ENCODE data around the gene PRKG1. TPM values are rescaled to one million over a fixed set of nuclear protein-coding genes. Genes with fewer than 3 reads are reported as not detected.

Gene PRKG1
- total and polyA plus RNA-seq, 2 donors (not counting 1 experiment from before 2014, with no cell fraction given) = 45.8 to 71.8 TPM

- Histone ChIP-seq H4K20me1 (ENCODE audit: control insufficient read depth, extremely low read depth, insufficient read depth, low read length) (no peaks in the 10 kb centered on the region), H3K79me2 (ENCODE audit: control insufficient read depth, insufficient read depth, low read length) (no peaks in the 10 kb centered on the region), H2AFZ (ENCODE audit: low read length) (no peak overlapping the region), H3K27ac (ENCODE audit: insufficient read depth, low read length) (peak overlapping the region; percentile 54), H3K9ac (ENCODE audit: insufficient read depth, low read length) (no peak overlapping the region), H3K9me3 (ENCODE audit: control insufficient read depth, insufficient read depth, low read depth, low read length) (no peaks in the 10 kb centered on the region), H3K4me1 (ENCODE audit: control insufficient read depth, extremely low read depth, insufficient read depth, low read length) (peaks cover 17% of the 10 kb centered on the region), H3K4me3 (replicated peaks in 1 of 4; ENCODE audit: control extremely low read depth in 1 of 4, insufficient read depth in 1 of 4, low read depth in 3 of 4, low read length in 4 of 4) (peak overlapping the region in 2 of 4 experiments; percentile 27 to 36), H3K4me2 (ENCODE audit: extremely low read depth, insufficient read depth, low read length) (peak overlapping the region; percentile 59), H3K27me3 (ENCODE audit: control insufficient read depth, insufficient read depth, low read length) (no peaks in the 10 kb centered on the region), H3K36me3 (ENCODE audit: control insufficient read depth, insufficient read depth, low read length) (no peaks in the 10 kb centered on the region)
- TF ChIP-seq EZH2 (IDR thresholded peaks at IDR 0.05; ENCODE audit: low read length, missing control alignments) = no peak
- DNase-seq (ENCODE audit: low read depth in 2 of 2) = peak in 1 of 2 donors; percentile 98
Observed at GRCh38 chr10:52027055-52027705, 952.9 kb downstream of the PRKG1 start.

- no peak overlapping the region for H2AFZ ChIP-seq (ENCODE audit: low read length)
- H3K4me3 ChIP-seq (replicated peaks in 1 of 4; ENCODE audit: control extremely low read depth in 1 of 4, insufficient read depth in 1 of 4, low read depth in 3 of 4, low read length in 4 of 4) = no peak overlapping the region
- no peaks in the 10 kb centered on the region for H3K27me3 ChIP-seq (ENCODE audit: control insufficient read depth, insufficient read depth, low read length)
- peaks cover 17% of the 10 kb centered on the region for H3K4me1 ChIP-seq (ENCODE audit: control insufficient read depth, extremely low read depth, insufficient read depth, low read length)
- no peaks in the 10 kb centered on the region for H3K36me3 ChIP-seq (ENCODE audit: control insufficient read depth, insufficient read depth, low read length)
- TF ChIP-seq EZH2 (IDR thresholded peaks at IDR 0.05; ENCODE audit: low read length, missing control alignments) (no peak), CTCF (conservative IDR thresholded peaks at IDR 0.05 in 1 of 2, IDR thresholded peaks at IDR 0.05 in 1 of 2; ENCODE audit: low read depth in 1 of 2, low read length in 2 of 2) (no peak)
- no peaks in the 10 kb centered on the region for H4K20me1 ChIP-seq (ENCODE audit: control insufficient read depth, extremely low read depth, insufficient read depth, low read length)
- H3K9me3 ChIP-seq (ENCODE audit: control insufficient read depth, insufficient read depth, low read depth, low read length) = no peaks in the 10 kb centered on the region
- H3K9ac ChIP-seq (ENCODE audit: insufficient read depth, low read length) = no peak overlapping the region
- no peak overlapping the region for H3K27ac ChIP-seq (ENCODE audit: insufficient read depth, low read length)
- H3K4me2 ChIP-seq (ENCODE audit: extremely low read depth, insufficient read depth, low read length) = no peak overlapping the region
- no peak for DNase-seq (ENCODE audit: low read depth in 2 of 2)
- H3K79me2 ChIP-seq (ENCODE audit: control insufficient read depth, insufficient read depth, low read length) = no peaks in the 10 kb centered on the region
Observed at GRCh38 chr10:52028523-52028858, 954.2 kb downstream of the PRKG1 start.

- no peaks in the 10 kb centered on the region for H3K27me3 ChIP-seq (ENCODE audit: control insufficient read depth, insufficient read depth, low read length)
- TF ChIP-seq CTCF (conservative IDR thresholded peaks at IDR 0.05 in 1 of 2, IDR thresholded peaks at IDR 0.05 in 1 of 2; ENCODE audit: low read depth in 1 of 2, low read length in 2 of 2) (no peak), EZH2 (IDR thresholded peaks at IDR 0.05; ENCODE audit: low read length, missing control alignments) (no peak)
- H3K4me1 ChIP-seq (ENCODE audit: control insufficient read depth, extremely low read depth, insufficient read depth, low read length) = peaks cover 17% of the 10 kb centered on the region
- no peaks in the 10 kb centered on the region for H3K79me2 ChIP-seq (ENCODE audit: control insufficient read depth, insufficient read depth, low read length)
- H3K4me2 ChIP-seq (ENCODE audit: extremely low read depth, insufficient read depth, low read length) = no peak overlapping the region
- no peaks in the 10 kb centered on the region for H4K20me1 ChIP-seq (ENCODE audit: control insufficient read depth, extremely low read depth, insufficient read depth, low read length)
- H3K36me3 ChIP-seq (ENCODE audit: control insufficient read depth, insufficient read depth, low read length) = no peaks in the 10 kb centered on the region
- H3K27ac ChIP-seq (ENCODE audit: insufficient read depth, low read length) = no peak overlapping the region
- no peaks in the 10 kb centered on the region for H3K9me3 ChIP-seq (ENCODE audit: control insufficient read depth, insufficient read depth, low read depth, low read length)
- no peak overlapping the region for H3K4me3 ChIP-seq (replicated peaks in 1 of 4; ENCODE audit: control extremely low read depth in 1 of 4, insufficient read depth in 1 of 4, low read depth in 3 of 4, low read length in 4 of 4)
- no peak overlapping the region for H3K9ac ChIP-seq (ENCODE audit: insufficient read depth, low read length)
- no peak overlapping the region for H2AFZ ChIP-seq (ENCODE audit: low read length)
- DNase-seq (ENCODE audit: low read depth in 2 of 2) = no peak
Observed at GRCh38 chr10:52029628-52030027, 955.3 kb downstream of the PRKG1 start.
